Ovary (tissue), 9 donors: Measurements from ENCODE around the gene MED27. TPM values are rescaled to one million over a fixed set of nuclear protein-coding genes. Genes with fewer than 3 reads are reported as not detected.

Experiments used
- DNase-seq, 5 donors: peaks; one replicate each; pipeline ENCODE4 v3.0.0-alpha.2; 2019 to 2020
- H3K27ac ChIP-seq, 2 donors: fragments of 200-600 bp; one replicate each; pipeline versions ENCODE4 v1.5.1 to v1.8.0; 2019 to 2022
- H3K27me3 ChIP-seq: fragments of 200-600 bp; one replicate; pipeline ENCODE4 v1.8.0; 2022
- H3K36me3 ChIP-seq: fragments of 200-600 bp; sonication (generic); one replicate; pipeline ENCODE4 v1.5.1; 2019
- H3K4me1 ChIP-seq: one replicate; pipeline ENCODE4 v1.8.1; 2013; ENCODE audit warnings: mild to moderate bottlenecking, moderate library complexity; ENCODE audit not compliant: insufficient read depth
- H3K4me3 ChIP-seq: fragments of 200-600 bp; sonication (generic); one replicate; pipeline ENCODE4 v1.5.1; 2017
- H3K9me3 ChIP-seq, 2 donors: fragments of 200-600 bp in 1 of 2; sonication (generic) in 1 of 2; one replicate each; pipeline versions ENCODE4 v1.5.1 to v1.8.1; 2013 to 2019; ENCODE audit warnings: mild to moderate bottlenecking in 1 of 2, moderate library complexity in 1 of 2
- CTCF ChIP-seq, 3 donors: fragments of 450-650 bp in 2 of 3; fragments of 200-600 bp in 1 of 3; IDR thresholded peaks; one replicate each; pipeline versions ENCODE4 v1.5.1 to v1.8.0; 2016 to 2022; ENCODE audit warnings: antibody characterized with exemption in 3 of 3, mild to moderate bottlenecking in 1 of 3
- EP300 ChIP-seq: sonication (generic); formaldehyde crosslinking; IDR thresholded peaks from one replicate; pipeline ENCODE4 v1.6.1; 2017; ENCODE audit warnings: antibody characterized with exemption
- POLR2A ChIP-seq: fragments of 450-650 bp; IDR thresholded peaks from one replicate; pipeline ENCODE4 v1.6.1; 2017; ENCODE audit warnings: antibody characterized with exemption, mild to moderate bottlenecking, moderate library complexity
- WGBS, 3 donors: extraction: QIAGEN DNeasy Blood & Tissue Kit in 1 of 3; methylation state at CpG; one replicate each; pipeline versions ENCODE4 v1.1.5 to v1.1.7; 2013 to 2017; 5-methylcytosine and 5-hydroxymethylcytosine counted together
- intact Hi-C, 4 donors: fragments of 100-400 bp; cut with DNase I; formaldehyde crosslinking; loops; one replicate each; pipeline versions ENCODE4 v1.11.0 to v1.15.1; 2022 to 2023
- polyA plus RNA-seq, 2 donors: library from polyadenylated mRNA; stranded (reverse); fragments of 200-250 nt in 1 of 2; fragments of 350-450 nt in 1 of 2; fragmentation: Illumina TruSeq in 1 of 2; extraction: RNeasy Lipid Tissue Mini Kit (QIAGEN cat#74804) in 1 of 2; gene quantifications; one replicate each; pipeline ENCODE4 v1.2.3, GENCODE V29; 2013 to 2014
- total RNA-seq, 7 donors: library from RNA; depleted of rRNA in 2 of 7; stranded (reverse); fragments of >200 nt in 2 of 7; fragmentation: NEBNext Ultra II Directional in 3 of 7; extraction: Animal tissue kit (Norgen Biotek cat#: 25700) in 3 of 7; gene quantifications; one replicate each; pipeline versions ENCODE4 v1.1.0 to v1.2.4, GENCODE V29; 2016 to 2023
- donor health status: DM: no; HTN: no; CAD: no; lungs with moderate emphysema.
- donor health status: DM: no; HTN: no; CAD: no.
- donor health status: Bipolar disorder and iron deficiency.
- donor health status: DM: yes; HTN: yes; CAD: no.
- donor health status: DM: no; HTN: no; CAD: no.
- donor health status: DM: yes; HTN: yes; CAD: no.

MED27 gene
- total and polyA plus RNA-seq, 9 donors: 7.6 to 24.9 (median 17.4) TPM

- no peaks in the 10 kb centered on the region for H3K27me3 ChIP-seq
- no peaks in the 10 kb centered on the region for H3K9me3 ChIP-seq
- intact Hi-C loops: no loop called here
- 89 to 93% (median 89%) methylated on average over 9 of the region's 9 CpGs for WGBS, 3 donors
- no peaks in the 10 kb centered on the region for H3K36me3 ChIP-seq
- H3K4me3 ChIP-seq: no peak overlapping the region
- TF ChIP-seq CTCF (IDR thresholded peaks at IDR 0.05) (no peak), POLR2A (no peak), EP300 (no peak)
- DNase-seq: no peak
- no peak overlapping the region for H3K27ac ChIP-seq
- no peaks in the 10 kb centered on the region for H3K4me1 ChIP-seq
Measured at GRCh38 chr9:131960311-131960710, 119.4 kb downstream of the MED27 start.

DNA sequence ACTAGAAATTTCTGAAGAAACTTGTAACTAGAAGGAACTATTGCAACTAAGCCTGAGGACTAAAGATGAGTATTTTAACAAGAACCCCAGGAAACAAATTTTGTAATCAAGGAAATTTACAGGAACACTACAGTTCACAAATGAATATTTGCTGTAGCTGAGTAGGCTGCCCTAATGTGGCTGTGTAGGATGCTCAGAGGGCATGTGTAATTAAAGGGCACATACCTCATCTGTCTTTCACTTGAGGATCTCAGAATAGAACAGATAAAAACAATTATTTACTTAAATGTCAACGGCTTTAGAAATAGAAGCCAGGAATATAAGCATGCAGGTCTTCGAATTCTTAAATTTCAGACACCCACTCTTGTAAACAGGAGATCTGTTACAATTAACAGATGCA lies 119.8 kb downstream of the MED27 start:
- H3K9me3 ChIP-seq: no peaks in the 10 kb centered on the region
- 86 to 91% (median 89%) methylated on average over 2 of the region's 2 CpGs for WGBS, 3 donors
- no peak for DNase-seq
- intact Hi-C loops: no loop called here
- no peaks in the 10 kb centered on the region for H3K36me3 ChIP-seq
- no peaks in the 10 kb centered on the region for H3K4me1 ChIP-seq
- no peak overlapping the region for H3K4me3 ChIP-seq
- H3K27ac ChIP-seq: no peak overlapping the region
- TF ChIP-seq POLR2A: no peak
- no peak for TF ChIP-seq CTCF (IDR thresholded peaks at IDR 0.05)
- TF ChIP-seq EP300: no peak
- no peaks in the 10 kb centered on the region for H3K27me3 ChIP-seq

GRCh38 chr9:131959056-131959455 lies 120.6 kb downstream of the MED27 start:
- H3K27me3 ChIP-seq: no peaks in the 10 kb centered on the region
- DNase-seq: no peak
- no peaks in the 10 kb centered on the region for H3K9me3 ChIP-seq
- 92 to 98% (median 93%) methylated on average over 3 of the region's 3 CpGs for WGBS, 3 donors
- TF ChIP-seq POLR2A: no peak
- no peak for TF ChIP-seq CTCF (IDR thresholded peaks at IDR 0.05)
- TF ChIP-seq EP300: no peak
- no peaks in the 10 kb centered on the region for H3K4me1 ChIP-seq
- no peak overlapping the region for H3K4me3 ChIP-seq
- H3K36me3 ChIP-seq: no peaks in the 10 kb centered on the region
- H3K27ac ChIP-seq: no peak overlapping the region
- intact Hi-C loops: no loop called here

DNA sequence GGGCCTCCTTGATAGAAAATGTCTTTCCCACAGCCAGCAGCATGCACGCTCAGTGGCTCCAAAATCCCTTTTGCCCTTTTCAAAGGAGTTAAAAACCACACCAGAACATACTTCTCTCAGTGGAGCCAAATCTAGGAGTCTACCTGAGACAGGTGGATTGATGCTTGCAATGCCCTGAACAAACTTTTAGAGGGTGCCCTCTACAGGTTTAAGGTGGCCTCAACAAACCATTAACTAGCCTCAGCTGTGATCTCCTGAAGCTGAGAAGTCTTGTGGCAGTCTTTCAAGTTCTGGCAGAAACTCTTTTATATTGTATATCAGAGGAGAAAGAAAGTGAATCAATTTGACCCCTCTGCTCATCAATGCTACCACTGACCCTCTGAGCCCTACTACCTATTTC lies 125.4 kb downstream of the MED27 start:
- intact Hi-C loops: no loop called here

More for the DNA sequence above, 125.4 kb downstream of the MED27 start:
- TF ChIP-seq POLR2A (no peak), EP300 (no peak), CTCF (IDR thresholded peaks at IDR 0.05) (no peak)
- H3K4me1 ChIP-seq: peaks cover 1% of the 10 kb centered on the region
- H3K27me3 ChIP-seq: no peaks in the 10 kb centered on the region
- DNase-seq: no peak
- H3K9me3 ChIP-seq: no peaks in the 10 kb centered on the region
- H3K4me3 ChIP-seq: no peak overlapping the region
- no peaks in the 10 kb centered on the region for H3K36me3 ChIP-seq
- 100% methylated on average over 1 of the region's 1 CpG for WGBS, 3 donors
- no peak overlapping the region for H3K27ac ChIP-seq
